GM23338 (cell line): ENCODE results near the gene C1QTNF1. TPM values are rescaled to one million over a fixed set of nuclear protein-coding genes. Genes with fewer than 3 reads are reported as not detected.
A peak's percentile ranks its signal among the peaks of the same experiment; 100 is the strongest.

Experiments used
- ATAC-seq: fragments of 200-7000 bp; cut with Tn5 transposase; 3 replicates; pipeline ENCODE4 v1.9.1; 2020
- DNase-seq: peaks from one replicate; pipeline ENCODE4 v3.0.0-alpha.2; 2015; ENCODE audit warnings: low spot score
- H2AFZ ChIP-seq: fragments of 200-600 bp; sonication (generic); 2 replicates; pipeline ENCODE4 v1.8.0; 2016; ENCODE audit warnings: antibody characterized with exemption, mild to moderate bottlenecking, moderate library complexity
- H3F3A ChIP-seq: fragments of 200-600 bp; sonication (generic); replicated peaks from 2 replicates; pipeline ENCODE4 v1.8.0; 2017; ENCODE audit warnings: antibody characterized with exemption, mixed run types, low read depth
- H3K27ac ChIP-seq: fragments of 200-600 bp; sonication (generic); 2 replicates; pipeline ENCODE4 v1.6.1; 2016; ENCODE audit warnings: low read depth
- H3K27me3 ChIP-seq: fragments of 200-600 bp; sonication (generic); 2 replicates; pipeline ENCODE4 v1.8.0; 2016; ENCODE audit warnings: mild to moderate bottlenecking, mixed run types, moderate library complexity; ENCODE audit not compliant: insufficient read depth
- H3K36me3 ChIP-seq: fragments of 200-600 bp; sonication (generic); 2 replicates; pipeline ENCODE4 v1.8.0; 2016; ENCODE audit warnings: mild to moderate bottlenecking; ENCODE audit not compliant: insufficient read depth
- H3K4me1 ChIP-seq: fragments of 200-600 bp; sonication (generic); 2 replicates; pipeline ENCODE4 v1.8.0; 2016; ENCODE audit warnings: mild to moderate bottlenecking, moderate library complexity; ENCODE audit not compliant: insufficient read depth
- H3K4me2 ChIP-seq: fragments of 200-600 bp; sonication (generic); 2 replicates; pipeline ENCODE4 v1.7.1; 2017; ENCODE audit warnings: mixed run types
- H3K4me3 ChIP-seq: fragments of 200-600 bp; sonication (generic); 2 replicates; pipeline ENCODE4 v1.6.1; 2016; ENCODE audit warnings: mixed run types
- H3K79me2 ChIP-seq: fragments of 200-600 bp; sonication (generic); replicated peaks from 2 replicates; pipeline ENCODE4 v1.8.0; 2017; ENCODE audit warnings: mild to moderate bottlenecking; ENCODE audit not compliant: insufficient read depth
- H3K9me2 ChIP-seq: fragments of 200-600 bp; sonication (generic); 2 replicates; pipeline ENCODE4 v1.8.0; 2017; ENCODE audit not compliant: insufficient read depth
- H4K20me1 ChIP-seq: fragments of 200-600 bp; sonication (generic); replicated peaks from 2 replicates; pipeline ENCODE4 v1.8.0; 2017; ENCODE audit warnings: mild to moderate bottlenecking; ENCODE audit not compliant: insufficient read depth
- H3K27ac Mint-ChIP-seq: 2 replicates; pipeline ENCODE4 v1.8.0; 2020; ENCODE audit warnings: inconsistent platforms, mild to moderate bottlenecking, moderate library complexity, mixed read lengths
- H3K27me3 Mint-ChIP-seq: 3 replicates; pipeline ENCODE4 v1.8.0; 2022; ENCODE audit warnings: low read depth, mild to moderate bottlenecking, moderate library complexity, mixed read lengths, inconsistent platforms; ENCODE audit not compliant: insufficient read depth, poor library complexity
- H3K36me3 Mint-ChIP-seq: 3 replicates; pipeline ENCODE4 v1.8.0; 2021; ENCODE audit warnings: low read depth, mild to moderate bottlenecking, inconsistent platforms, moderate library complexity, mixed read lengths
- H3K4me1 Mint-ChIP-seq: 3 replicates; pipeline ENCODE4 v1.8.0; 2020; ENCODE audit warnings: mild to moderate bottlenecking, inconsistent platforms, mixed read lengths
- H3K4me3 Mint-ChIP-seq: 3 replicates; pipeline ENCODE4 v1.8.0; 2021; ENCODE audit warnings: moderate library complexity, mild to moderate bottlenecking, inconsistent platforms, mixed read lengths
- H3K9me3 Mint-ChIP-seq: 3 replicates; pipeline ENCODE4 v1.8.0; 2020; ENCODE audit warnings: moderate library complexity, mild to moderate bottlenecking, inconsistent platforms, mixed read lengths
- CREB1 ChIP-seq: fragments of 250-450 bp; sonication (Bioruptor Pico); IDR thresholded peaks from 2 replicates; pipeline ENCODE4 v1.5.0; 2020; ENCODE audit warnings: low read depth, mild to moderate bottlenecking, moderate library complexity
- EZH2phosphoT487 ChIP-seq: fragments of 200-600 bp; sonication (generic); IDR thresholded peaks from one replicate; pipeline ENCODE4 v1.8.1; 2018; ENCODE audit warnings: antibody characterized with exemption; ENCODE audit not compliant: unreplicated experiment
- JUNB ChIP-seq: IDR thresholded peaks from one replicate; pipeline ENCODE4 v1.6.1; 2016; ENCODE audit warnings: antibody characterized with exemption; ENCODE audit not compliant: unreplicated experiment
- NANOG ChIP-seq: IDR thresholded peaks from 2 replicates; pipeline ENCODE4 v1.6.1; 2016; ENCODE audit warnings: antibody characterized with exemption, borderline replicate concordance
- POLR2AphosphoS5 ChIP-seq: IDR thresholded peaks from 2 replicates; pipeline ENCODE4 v1.6.1; 2016; ENCODE audit warnings: antibody characterized with exemption, low read depth
- STAT1 ChIP-seq: IDR thresholded peaks from one replicate; pipeline ENCODE4 v1.6.1; 2016; ENCODE audit warnings: antibody characterized with exemption; ENCODE audit not compliant: unreplicated experiment
- ZNF114 ChIP-seq: fragments of 250-450 bp; sonication (Bioruptor Pico); IDR thresholded peaks from 2 replicates; pipeline ENCODE4 v1.5.0; 2020; ENCODE audit warnings: mild to moderate bottlenecking, moderate library complexity
- polyA plus RNA-seq: library from polyadenylated mRNA; unstranded; fragments of >200 nt; fragmentation: Nextera tagmentation; extraction: Ambion mirVana; gene quantifications from 2 replicates; pipeline ENCODE4 v1.2.1, GENCODE V29; 2016
- total RNA-seq: library from RNA; depleted of rRNA; stranded (reverse); fragments of >200 nt; shearing (Covaris generic); gene quantifications from 2 replicates; pipeline ENCODE4 v1.2.3, GENCODE V29; 2014
- TF ChIP-seq, protein P1 (sequence below), 2 experiments: fragments of 200-600 bp in 1 of 2; sonication (generic) in 1 of 2; conservative IDR thresholded peaks; 2 replicates each; pipeline versions ENCODE4 v1.5.1 to v1.6.1; 2016 to 2017; ENCODE audit warnings: antibody characterized with exemption in 2 of 2, low read depth in 2 of 2, mild to moderate bottlenecking in 2 of 2, moderate library complexity in 1 of 2
- TF ChIP-seq, protein P2 (sequence below): IDR thresholded peaks from one replicate; pipeline ENCODE4 v1.6.1; 2018; ENCODE audit warnings: antibody characterized with exemption; ENCODE audit not compliant: unreplicated experiment

C1QTNF1 gene
- total and polyA plus RNA-seq, 2 experiments from 2014 or later, result 1.1 to 1.9 TPM

DNA sequence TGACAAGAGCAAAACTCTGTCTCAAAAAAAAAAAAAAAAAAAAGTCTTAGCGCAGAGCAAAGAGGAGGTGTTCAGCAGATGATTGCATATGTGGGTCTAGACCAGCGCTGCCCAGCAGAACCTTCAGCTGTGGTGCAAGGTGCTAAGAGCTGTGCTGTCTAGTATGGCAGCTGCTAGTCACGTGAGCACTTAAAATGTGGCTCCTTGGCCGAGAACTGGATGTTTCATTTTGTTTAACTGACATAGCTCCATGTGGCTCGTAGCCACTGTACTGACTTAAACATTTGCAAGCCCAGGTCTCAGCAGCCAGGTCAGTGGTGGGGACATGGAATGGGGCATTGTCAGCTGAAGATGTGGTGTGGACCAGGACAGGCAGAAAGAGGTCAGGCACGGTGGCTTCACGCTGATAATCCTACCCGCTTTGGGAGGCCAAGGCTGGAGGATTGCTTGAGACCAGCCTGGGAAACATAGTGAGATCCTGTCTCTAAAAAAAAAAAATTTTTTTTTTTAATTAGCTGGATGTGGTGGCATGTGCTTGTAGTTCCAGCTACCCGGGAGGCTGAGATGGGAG, 9.2 kb downstream of the C1QTNF1 start:
- H3K4me3 Mint-ChIP-seq, result no peak overlapping the region
- peaks cover 18% of the 10 kb centered on the region for H3K27me3 Mint-ChIP-seq
- H3K9me2 ChIP-seq, result no peaks in the 10 kb centered on the region
- H3F3A ChIP-seq, result no peaks in the 10 kb centered on the region
- H3K4me3 ChIP-seq, result no peak overlapping the region
- H3K4me1 ChIP-seq, result no peaks in the 10 kb centered on the region
- H3K4me2 ChIP-seq, result no peak overlapping the region
- peaks cover 5% of the 10 kb centered on the region for H3K4me1 Mint-ChIP-seq
- H4K20me1 ChIP-seq, result no peaks in the 10 kb centered on the region
- ATAC-seq (no peak), DNase-seq (no peak)
- H3K36me3 Mint-ChIP-seq, result no peaks in the 10 kb centered on the region
- no peaks in the 10 kb centered on the region for H3K79me2 ChIP-seq
- no peak overlapping the region for H3K27ac ChIP-seq
- no peak overlapping the region for H2AFZ ChIP-seq
- no peaks in the 10 kb centered on the region for H3K36me3 ChIP-seq
- no peak for TF ChIP-seq EZH2phosphoT487
- TF ChIP-seq, protein P1, sequence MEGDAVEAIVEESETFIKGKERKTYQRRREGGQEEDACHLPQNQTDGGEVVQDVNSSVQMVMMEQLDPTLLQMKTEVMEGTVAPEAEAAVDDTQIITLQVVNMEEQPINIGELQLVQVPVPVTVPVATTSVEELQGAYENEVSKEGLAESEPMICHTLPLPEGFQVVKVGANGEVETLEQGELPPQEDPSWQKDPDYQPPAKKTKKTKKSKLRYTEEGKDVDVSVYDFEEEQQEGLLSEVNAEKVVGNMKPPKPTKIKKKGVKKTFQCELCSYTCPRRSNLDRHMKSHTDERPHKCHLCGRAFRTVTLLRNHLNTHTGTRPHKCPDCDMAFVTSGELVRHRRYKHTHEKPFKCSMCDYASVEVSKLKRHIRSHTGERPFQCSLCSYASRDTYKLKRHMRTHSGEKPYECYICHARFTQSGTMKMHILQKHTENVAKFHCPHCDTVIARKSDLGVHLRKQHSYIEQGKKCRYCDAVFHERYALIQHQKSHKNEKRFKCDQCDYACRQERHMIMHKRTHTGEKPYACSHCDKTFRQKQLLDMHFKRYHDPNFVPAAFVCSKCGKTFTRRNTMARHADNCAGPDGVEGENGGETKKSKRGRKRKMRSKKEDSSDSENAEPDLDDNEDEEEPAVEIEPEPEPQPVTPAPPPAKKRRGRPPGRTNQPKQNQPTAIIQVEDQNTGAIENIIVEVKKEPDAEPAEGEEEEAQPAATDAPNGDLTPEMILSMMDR (conservative IDR thresholded peaks at IDR 0.05; ENCODE audit: low read depth in 2 of 2), result no peak
- no peak overlapping the region for H3K27ac Mint-ChIP-seq
- H3K9me3 Mint-ChIP-seq, result no peaks in the 10 kb centered on the region
- no peaks in the 10 kb centered on the region for H3K27me3 ChIP-seq

DNA sequence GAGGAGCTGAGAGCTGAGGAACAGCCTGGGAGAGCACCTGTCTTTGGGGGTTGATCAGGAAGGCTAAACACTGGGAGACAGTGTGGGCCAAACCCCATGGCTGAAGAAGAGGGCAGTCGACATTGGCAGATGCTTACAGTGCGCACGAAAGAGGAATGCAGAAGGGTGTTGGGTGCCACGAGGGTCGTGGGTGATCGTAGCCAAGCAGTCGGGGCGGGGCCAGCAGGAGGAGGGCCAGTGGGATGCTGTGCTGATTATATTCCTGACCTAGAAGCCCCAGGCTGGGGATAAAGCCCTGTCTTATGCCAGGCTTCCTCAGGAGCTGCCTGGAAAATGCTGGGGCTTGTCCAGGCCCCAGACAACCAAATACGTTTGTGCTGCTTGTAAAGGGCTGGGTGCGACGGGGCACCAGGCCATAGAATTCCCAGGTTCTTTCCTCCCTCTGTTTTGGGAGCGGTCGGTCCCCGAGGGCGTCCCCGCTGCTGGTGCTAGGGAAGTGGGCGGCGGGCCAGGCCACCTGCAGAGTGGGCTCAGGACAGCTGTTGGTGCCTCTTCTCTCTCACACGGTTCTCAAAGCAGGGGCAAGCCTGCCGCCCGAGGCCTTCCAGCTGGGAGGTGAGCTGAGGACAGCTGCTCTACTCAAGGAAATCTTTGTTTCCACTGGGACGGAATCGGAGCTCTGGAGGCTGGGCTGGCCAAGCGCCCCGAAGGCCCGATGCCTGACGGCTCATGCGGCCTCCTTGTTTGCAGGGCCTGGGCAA, 10.0 kb downstream of the C1QTNF1 start:
- peaks cover 13% of the 10 kb centered on the region for H3K27me3 Mint-ChIP-seq
- H3K4me1 Mint-ChIP-seq, result peaks cover 5% of the 10 kb centered on the region
- no peak overlapping the region; the same call in 1 of the 2 replicates for H2AFZ ChIP-seq
- no peaks in the 10 kb centered on the region for H3F3A ChIP-seq
- H3K36me3 Mint-ChIP-seq, result no peaks in the 10 kb centered on the region
- no peak overlapping the region for H3K4me2 ChIP-seq
- no peaks in the 10 kb centered on the region for H3K9me3 Mint-ChIP-seq
- H3K9me2 ChIP-seq, result no peaks in the 10 kb centered on the region
- H3K27ac ChIP-seq, result no peak overlapping the region
- no peak overlapping the region for H3K4me3 Mint-ChIP-seq
- H3K27ac Mint-ChIP-seq, result no peak overlapping the region
- TF ChIP-seq JUNB, result no peak
- no peak for TF ChIP-seq NANOG
- TF ChIP-seq, protein P2, sequence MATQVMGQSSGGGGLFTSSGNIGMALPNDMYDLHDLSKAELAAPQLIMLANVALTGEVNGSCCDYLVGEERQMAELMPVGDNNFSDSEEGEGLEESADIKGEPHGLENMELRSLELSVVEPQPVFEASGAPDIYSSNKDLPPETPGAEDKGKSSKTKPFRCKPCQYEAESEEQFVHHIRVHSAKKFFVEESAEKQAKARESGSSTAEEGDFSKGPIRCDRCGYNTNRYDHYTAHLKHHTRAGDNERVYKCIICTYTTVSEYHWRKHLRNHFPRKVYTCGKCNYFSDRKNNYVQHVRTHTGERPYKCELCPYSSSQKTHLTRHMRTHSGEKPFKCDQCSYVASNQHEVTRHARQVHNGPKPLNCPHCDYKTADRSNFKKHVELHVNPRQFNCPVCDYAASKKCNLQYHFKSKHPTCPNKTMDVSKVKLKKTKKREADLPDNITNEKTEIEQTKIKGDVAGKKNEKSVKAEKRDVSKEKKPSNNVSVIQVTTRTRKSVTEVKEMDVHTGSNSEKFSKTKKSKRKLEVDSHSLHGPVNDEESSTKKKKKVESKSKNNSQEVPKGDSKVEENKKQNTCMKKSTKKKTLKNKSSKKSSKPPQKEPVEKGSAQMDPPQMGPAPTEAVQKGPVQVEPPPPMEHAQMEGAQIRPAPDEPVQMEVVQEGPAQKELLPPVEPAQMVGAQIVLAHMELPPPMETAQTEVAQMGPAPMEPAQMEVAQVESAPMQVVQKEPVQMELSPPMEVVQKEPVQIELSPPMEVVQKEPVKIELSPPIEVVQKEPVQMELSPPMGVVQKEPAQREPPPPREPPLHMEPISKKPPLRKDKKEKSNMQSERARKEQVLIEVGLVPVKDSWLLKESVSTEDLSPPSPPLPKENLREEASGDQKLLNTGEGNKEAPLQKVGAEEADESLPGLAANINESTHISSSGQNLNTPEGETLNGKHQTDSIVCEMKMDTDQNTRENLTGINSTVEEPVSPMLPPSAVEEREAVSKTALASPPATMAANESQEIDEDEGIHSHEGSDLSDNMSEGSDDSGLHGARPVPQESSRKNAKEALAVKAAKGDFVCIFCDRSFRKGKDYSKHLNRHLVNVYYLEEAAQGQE, result no peak
- no peak for TF ChIP-seq EZH2phosphoT487
- TF ChIP-seq POLR2AphosphoS5, result no peak
- no peak for TF ChIP-seq CREB1 (CRISPR knock-in tag)
- TF ChIP-seq ZNF114, result no peak
- TF ChIP-seq STAT1, result no peak
- H3K36me3 ChIP-seq, result no peaks in the 10 kb centered on the region
- peak; percentile 59 for ATAC-seq
- DNase-seq, result no peak
- H3K4me3 ChIP-seq, result no peak overlapping the region
- H3K79me2 ChIP-seq, result no peaks in the 10 kb centered on the region
- no peaks in the 10 kb centered on the region for H3K4me1 ChIP-seq
- H3K27me3 ChIP-seq, result no peaks in the 10 kb centered on the region
- no peaks in the 10 kb centered on the region for H4K20me1 ChIP-seq
